Measurements from ENCODE around the gene BTG4.

DNA sequence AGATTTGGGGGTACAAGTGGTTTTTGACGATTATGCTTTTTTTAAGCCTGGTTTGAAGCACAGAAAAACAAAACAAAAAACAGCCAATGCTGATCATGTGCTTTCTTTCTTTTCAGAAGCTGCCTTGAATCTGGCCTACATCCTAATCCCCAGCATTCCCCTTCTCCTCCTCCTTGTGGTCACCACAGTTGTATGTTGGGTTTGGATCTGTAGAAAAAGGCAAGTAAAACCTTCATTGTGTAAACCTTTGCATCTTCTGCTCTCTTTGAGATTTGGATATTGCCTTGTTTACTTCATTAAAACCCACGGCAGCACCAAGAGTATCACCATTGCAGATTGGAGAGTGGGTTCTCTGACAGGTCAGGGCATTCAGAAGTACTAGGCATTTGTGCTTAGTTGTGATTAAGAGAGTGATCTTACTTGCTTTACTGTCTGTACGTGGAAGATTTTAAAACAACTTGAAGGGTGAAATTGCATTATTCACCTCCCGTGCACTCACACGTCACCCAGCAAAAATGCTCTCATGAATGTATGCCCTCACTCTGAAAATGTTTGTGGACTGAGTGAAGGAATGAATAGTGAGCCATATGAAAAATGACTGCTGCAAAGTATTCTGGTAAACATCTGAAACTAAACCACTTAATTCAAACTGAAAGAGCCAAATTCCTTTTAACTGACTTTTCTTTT is 45.4 kb upstream of the BTG4 start:
- TF ChIP-seq EZH2 (IDR thresholded peaks at IDR 0.05; ENCODE audit: borderline replicate concordance, low read depth, low read length, severe bottlenecking) = no peak
- TF ChIP-seq, protein P1, sequence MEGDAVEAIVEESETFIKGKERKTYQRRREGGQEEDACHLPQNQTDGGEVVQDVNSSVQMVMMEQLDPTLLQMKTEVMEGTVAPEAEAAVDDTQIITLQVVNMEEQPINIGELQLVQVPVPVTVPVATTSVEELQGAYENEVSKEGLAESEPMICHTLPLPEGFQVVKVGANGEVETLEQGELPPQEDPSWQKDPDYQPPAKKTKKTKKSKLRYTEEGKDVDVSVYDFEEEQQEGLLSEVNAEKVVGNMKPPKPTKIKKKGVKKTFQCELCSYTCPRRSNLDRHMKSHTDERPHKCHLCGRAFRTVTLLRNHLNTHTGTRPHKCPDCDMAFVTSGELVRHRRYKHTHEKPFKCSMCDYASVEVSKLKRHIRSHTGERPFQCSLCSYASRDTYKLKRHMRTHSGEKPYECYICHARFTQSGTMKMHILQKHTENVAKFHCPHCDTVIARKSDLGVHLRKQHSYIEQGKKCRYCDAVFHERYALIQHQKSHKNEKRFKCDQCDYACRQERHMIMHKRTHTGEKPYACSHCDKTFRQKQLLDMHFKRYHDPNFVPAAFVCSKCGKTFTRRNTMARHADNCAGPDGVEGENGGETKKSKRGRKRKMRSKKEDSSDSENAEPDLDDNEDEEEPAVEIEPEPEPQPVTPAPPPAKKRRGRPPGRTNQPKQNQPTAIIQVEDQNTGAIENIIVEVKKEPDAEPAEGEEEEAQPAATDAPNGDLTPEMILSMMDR (IDR thresholded peaks at IDR 0.05; ENCODE audit: extremely low read depth in 1 of 2, insufficient read depth in 1 of 2, low read depth in 1 of 2, low read length in 2 of 2) = no peak
- TF ChIP-seq, protein P2, sequence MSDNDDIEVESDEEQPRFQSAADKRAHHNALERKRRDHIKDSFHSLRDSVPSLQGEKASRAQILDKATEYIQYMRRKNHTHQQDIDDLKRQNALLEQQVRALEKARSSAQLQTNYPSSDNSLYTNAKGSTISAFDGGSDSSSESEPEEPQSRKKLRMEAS (IDR thresholded peaks at IDR 0.05; ENCODE audit: insufficient read depth, insufficient read length) = no peak
- TF ChIP-seq POLR2A (IDR thresholded peaks at IDR 0.05; ENCODE audit: low read depth, low read length) = no peak
- TF ChIP-seq JUN (IDR thresholded peaks at IDR 0.05; ENCODE audit: borderline replicate concordance, insufficient read depth, insufficient read length, low read depth) = no peak
- no peak for TF ChIP-seq MYC (IDR thresholded peaks at IDR 0.05; ENCODE audit: low read depth, low read length)
- no peak for TF ChIP-seq POLR2AphosphoS5 (IDR thresholded peaks at IDR 0.05; ENCODE audit: insufficient read depth, low read depth, low read length)
